Activated naive CD4-positive, alpha-beta T cell treated with anti-CD3 and anti-CD28 coated beads, Interleukin-2, amount 10 ng/mL, durations not matched to agents 7 days and 5 days (primary cell): Measurements from ENCODE around the gene OTX2.

ENCODE experiments used
- CTCF ChIA-PET: fragments of 350-600 bp; sonication (Branson Sonifier 250); formaldehyde crosslinking; loops from one replicate; lab custom pipeline; 2021; ENCODE audit warnings: antibody characterized with exemption; lab: Charles Lee
- DNase-seq: peaks from one replicate; pipeline ENCODE4 v3.0.0-alpha.2; 2020
- H3K27ac Mint-ChIP-seq: one replicate; pipeline ENCODE4 v1.8.0; 2021; ENCODE audit warnings: mild to moderate bottlenecking, moderate library complexity, mixed read lengths
- H3K27me3 Mint-ChIP-seq: one replicate; pipeline ENCODE4 v1.8.0; 2021; ENCODE audit warnings: mild to moderate bottlenecking, mixed read lengths
- H3K36me3 Mint-ChIP-seq: one replicate; pipeline ENCODE4 v1.8.0; 2021; ENCODE audit warnings: mixed read lengths
- H3K4me1 Mint-ChIP-seq: one replicate; pipeline ENCODE4 v1.8.0; 2021; ENCODE audit warnings: mixed read lengths
- H3K4me3 Mint-ChIP-seq: one replicate; pipeline ENCODE4 v1.8.0; 2021; ENCODE audit warnings: mild to moderate bottlenecking, moderate library complexity, mixed read lengths
- H3K9me3 Mint-ChIP-seq: one replicate; pipeline ENCODE4 v1.8.0; 2021; ENCODE audit warnings: mixed read lengths

The OTX2 gene

GRCh38 chr14:56794557-56795283 lies 15.6 kb downstream of the OTX2 start:
- no peak for DNase-seq
- CTCF ChIA-PET = no interaction called here
- Mint-ChIP-seq H3K9me3 (no peaks in the 10 kb centered on the region), H3K4me1 (peaks cover 2% of the 10 kb centered on the region), H3K27ac (no peak overlapping the region), H3K4me3 (no peak overlapping the region), H3K36me3 (no peaks in the 10 kb centered on the region), H3K27me3 (peaks cover 66% of the 10 kb centered on the region)

- H3K4me3 Mint-ChIP-seq = no peak overlapping the region
- no peak for DNase-seq
- H3K4me1 Mint-ChIP-seq = peaks cover 2% of the 10 kb centered on the region
- H3K27ac Mint-ChIP-seq = no peak overlapping the region
- H3K36me3 Mint-ChIP-seq = no peaks in the 10 kb centered on the region
- CTCF ChIA-PET = interaction anchor here (1.4 kb wide), 1 partner anchor 9 kb away, joined by 3 read pairs; no protein-coding TSS in a partner anchor
- H3K9me3 Mint-ChIP-seq = no peaks in the 10 kb centered on the region
- peaks cover 60% of the 10 kb centered on the region for H3K27me3 Mint-ChIP-seq
Observed at GRCh38 chr14:56794088-56794556, 16.2 kb downstream of the OTX2 start.

- CTCF ChIA-PET = no interaction called here
- Mint-ChIP-seq H3K27ac (no peak overlapping the region), H3K4me3 (no peak overlapping the region), H3K27me3 (peaks cover 26% of the 10 kb centered on the region), H3K4me1 (no peaks in the 10 kb centered on the region), H3K36me3 (no peaks in the 10 kb centered on the region), H3K9me3 (no peaks in the 10 kb centered on the region)
- DNase-seq = no peak
Observed at GRCh38 chr14:56789955-56790354, 20.3 kb downstream of the OTX2 start.

DNA sequence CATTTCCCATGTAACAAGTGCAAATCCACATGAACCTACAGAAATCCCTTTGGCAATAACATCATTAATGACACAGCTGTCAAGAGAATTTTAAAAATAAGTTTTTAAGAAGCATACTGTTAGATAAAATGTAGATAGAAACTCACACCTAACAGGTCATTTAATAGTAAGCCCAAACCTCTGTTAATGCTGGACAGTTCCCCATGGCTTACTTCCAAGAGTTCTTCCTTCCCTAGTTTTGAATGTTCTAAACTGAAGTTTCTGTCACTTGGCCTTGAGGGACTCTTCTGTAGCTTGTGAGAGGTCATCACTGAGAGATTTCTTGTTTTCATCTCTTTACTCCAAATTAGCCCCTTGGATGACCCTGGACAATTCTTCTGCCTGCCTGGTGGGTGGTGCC lies 22.7 kb downstream of the OTX2 start:
- H3K36me3 Mint-ChIP-seq = no peaks in the 10 kb centered on the region
- CTCF ChIA-PET = no interaction called here
- no peak for DNase-seq
- H3K27ac Mint-ChIP-seq = no peak overlapping the region
- H3K27me3 Mint-ChIP-seq = peaks cover 7% of the 10 kb centered on the region
- no peaks in the 10 kb centered on the region for H3K9me3 Mint-ChIP-seq
- no peak overlapping the region for H3K4me3 Mint-ChIP-seq
- H3K4me1 Mint-ChIP-seq = no peaks in the 10 kb centered on the region

DNA sequence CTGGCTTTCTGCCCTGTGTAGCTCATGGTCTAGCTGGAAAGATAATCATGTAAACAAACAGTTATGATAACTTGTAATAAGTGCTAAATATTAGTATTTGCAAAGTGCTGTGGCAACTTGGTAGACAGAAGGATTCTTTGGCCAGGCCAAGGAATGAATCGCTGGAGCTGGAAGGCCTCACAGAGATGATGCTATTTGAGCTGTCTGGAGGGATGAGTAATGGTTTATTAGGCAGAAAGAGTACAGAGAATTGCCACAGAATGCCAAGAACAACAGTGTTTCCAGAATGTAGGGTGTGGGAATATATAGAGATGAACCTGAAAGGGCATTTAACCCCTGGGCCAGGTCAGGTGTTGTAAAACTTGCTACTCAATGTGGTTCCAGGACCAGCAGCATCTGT lies 27.6 kb downstream of the OTX2 start:
- no peak for DNase-seq
- no peak overlapping the region for H3K27ac Mint-ChIP-seq
- no peak overlapping the region for H3K4me3 Mint-ChIP-seq
- no peaks in the 10 kb centered on the region for H3K9me3 Mint-ChIP-seq
- no peaks in the 10 kb centered on the region for H3K36me3 Mint-ChIP-seq
- peaks cover 7% of the 10 kb centered on the region for H3K27me3 Mint-ChIP-seq
- CTCF ChIA-PET = no interaction called here
- H3K4me1 Mint-ChIP-seq = no peaks in the 10 kb centered on the region

GRCh38 chr14:56774503-56774902 lies 35.8 kb downstream of the OTX2 start:
- no peak overlapping the region for H3K27ac Mint-ChIP-seq
- H3K27me3 Mint-ChIP-seq = no peaks in the 10 kb centered on the region
- H3K9me3 Mint-ChIP-seq = no peaks in the 10 kb centered on the region
- no peak overlapping the region for H3K4me3 Mint-ChIP-seq
- CTCF ChIA-PET = no interaction called here
- no peak for DNase-seq
- no peaks in the 10 kb centered on the region for H3K36me3 Mint-ChIP-seq
- H3K4me1 Mint-ChIP-seq = no peaks in the 10 kb centered on the region

GRCh38 chr14:56770512-56770911 lies 39.8 kb downstream of the OTX2 start:
- Mint-ChIP-seq H3K27me3 (no peaks in the 10 kb centered on the region), H3K4me3 (no peak overlapping the region), H3K9me3 (no peaks in the 10 kb centered on the region), H3K36me3 (no peaks in the 10 kb centered on the region), H3K27ac (no peak overlapping the region), H3K4me1 (no peaks in the 10 kb centered on the region)
- CTCF ChIA-PET = no interaction called here
- no peak for DNase-seq

DNA sequence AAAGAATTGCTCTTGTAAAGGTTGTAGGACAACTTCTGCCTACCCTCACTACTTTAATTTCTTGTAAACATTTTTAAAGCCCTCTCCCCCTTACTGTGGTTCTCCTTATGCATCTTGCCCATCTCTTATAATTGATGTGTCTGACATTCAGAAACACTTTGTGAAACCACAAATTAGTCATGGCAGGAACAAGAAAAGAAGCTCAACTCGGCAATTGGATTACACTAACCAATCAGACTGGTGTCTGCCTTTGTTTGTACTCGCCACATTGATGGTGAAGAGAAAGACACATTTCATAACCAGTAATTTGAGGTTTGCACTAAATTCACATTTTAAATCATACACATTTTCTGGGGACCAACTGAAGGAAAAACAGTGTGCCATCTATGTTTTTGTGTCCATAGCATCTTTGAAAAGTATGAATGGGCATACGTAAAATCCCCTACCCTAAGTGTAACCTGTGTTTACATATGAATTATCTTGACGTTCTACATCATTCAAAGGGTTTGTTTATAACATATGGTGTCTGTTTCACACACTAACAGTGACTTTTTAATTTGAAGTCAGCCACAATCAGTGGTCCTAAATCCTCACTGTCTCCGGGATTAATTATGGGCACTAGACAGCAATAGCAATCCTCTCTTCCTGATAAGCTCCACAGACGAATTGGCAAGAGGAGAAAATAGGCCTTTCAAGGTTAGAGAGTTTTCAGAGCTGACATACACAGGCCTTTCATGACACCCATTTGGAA lies 49.9 kb downstream of the OTX2 start:
- Mint-ChIP-seq H3K4me3 (no peak overlapping the region), H3K27me3 (no peaks in the 10 kb centered on the region), H3K36me3 (no peaks in the 10 kb centered on the region), H3K4me1 (no peaks in the 10 kb centered on the region), H3K27ac (no peak overlapping the region), H3K9me3 (no peaks in the 10 kb centered on the region)
- CTCF ChIA-PET = no interaction called here
- no peak for DNase-seq

- DNase-seq = no peak
- no peaks in the 10 kb centered on the region for H3K36me3 Mint-ChIP-seq
- no peak overlapping the region for H3K4me3 Mint-ChIP-seq
- no peak overlapping the region for H3K27ac Mint-ChIP-seq
- no peaks in the 10 kb centered on the region for H3K27me3 Mint-ChIP-seq
- H3K9me3 Mint-ChIP-seq = no peaks in the 10 kb centered on the region
- no peaks in the 10 kb centered on the region for H3K4me1 Mint-ChIP-seq
- CTCF ChIA-PET = no interaction called here
Observed at GRCh38 chr14:56759633-56760032, 50.6 kb downstream of the OTX2 start.

GRCh38 chr14:56759094-56759493 lies 51.2 kb downstream of the OTX2 start:
- Mint-ChIP-seq H3K4me1 (no peaks in the 10 kb centered on the region), H3K36me3 (no peaks in the 10 kb centered on the region), H3K27ac (no peak overlapping the region), H3K27me3 (no peaks in the 10 kb centered on the region), H3K4me3 (no peak overlapping the region), H3K9me3 (no peaks in the 10 kb centered on the region)
- DNase-seq = no peak
- CTCF ChIA-PET = no interaction called here

- peaks cover 6% of the 10 kb centered on the region for H3K27me3 Mint-ChIP-seq
- no peak overlapping the region for H3K4me3 Mint-ChIP-seq
- DNase-seq = no peak
- no peak overlapping the region for H3K27ac Mint-ChIP-seq
- no peaks in the 10 kb centered on the region for H3K4me1 Mint-ChIP-seq
- H3K9me3 Mint-ChIP-seq = no peaks in the 10 kb centered on the region
- no peaks in the 10 kb centered on the region for H3K36me3 Mint-ChIP-seq
- CTCF ChIA-PET = no interaction called here
Observed at GRCh38 chr14:56754921-56755320, 55.4 kb downstream of the OTX2 start.

GRCh38 chr14:56753396-56753795 lies 56.9 kb downstream of the OTX2 start:
- CTCF ChIA-PET = no interaction called here
- Mint-ChIP-seq H3K27ac (no peak overlapping the region), H3K4me1 (no peaks in the 10 kb centered on the region)

GRCh38 chr14:56752428-56752827 lies 57.9 kb downstream of the OTX2 start:
- no peaks in the 10 kb centered on the region for H3K9me3 Mint-ChIP-seq
- DNase-seq = no peak

More at GRCh38 chr14:56753396-56753795, 56.9 kb downstream of the OTX2 start:
- no peaks in the 10 kb centered on the region for H3K9me3 Mint-ChIP-seq
- H3K36me3 Mint-ChIP-seq = no peaks in the 10 kb centered on the region
- DNase-seq = no peak
- no peak overlapping the region for H3K4me3 Mint-ChIP-seq
- peaks cover 6% of the 10 kb centered on the region for H3K27me3 Mint-ChIP-seq

GRCh38 chr14:56751471-56751870 lies 58.8 kb downstream of the OTX2 start:
- Mint-ChIP-seq H3K27me3 (peaks cover 6% of the 10 kb centered on the region), H3K36me3 (no peaks in the 10 kb centered on the region), H3K9me3 (no peaks in the 10 kb centered on the region), H3K27ac (no peak overlapping the region), H3K4me3 (no peak overlapping the region), H3K4me1 (no peaks in the 10 kb centered on the region)
- DNase-seq = no peak
- CTCF ChIA-PET = no interaction called here

More at GRCh38 chr14:56752428-56752827, 57.9 kb downstream of the OTX2 start:
- CTCF ChIA-PET = no interaction called here
- H3K27me3 Mint-ChIP-seq = peaks cover 6% of the 10 kb centered on the region
- H3K36me3 Mint-ChIP-seq = no peaks in the 10 kb centered on the region
- no peak overlapping the region for H3K4me3 Mint-ChIP-seq
- H3K4me1 Mint-ChIP-seq = no peaks in the 10 kb centered on the region
- H3K27ac Mint-ChIP-seq = no peak overlapping the region
